T-helper 2 cell (primary cell): ENCODE results near the gene SULT1A3.
"Not testable (repeated sequence)": the region's sequence is repeated elsewhere in the genome, so short reads cannot be mapped to it uniquely, and the experiment has no call there.

Experiments used
- DNase-seq, 5 experiments: peaks; one replicate each; pipeline versions ENCODE4 v3.0.0 to v3.0.0-alpha.2; 2012 to 2022
- total RNA-seq, 2 donors: gene quantifications; one replicate each; lab custom pipeline; 2026; lab: John Stamatoyannopoulos, UW

Gene SULT1A3
- total RNA-seq, result 0 to 0.07 reads per million in 2 donors

DNA sequence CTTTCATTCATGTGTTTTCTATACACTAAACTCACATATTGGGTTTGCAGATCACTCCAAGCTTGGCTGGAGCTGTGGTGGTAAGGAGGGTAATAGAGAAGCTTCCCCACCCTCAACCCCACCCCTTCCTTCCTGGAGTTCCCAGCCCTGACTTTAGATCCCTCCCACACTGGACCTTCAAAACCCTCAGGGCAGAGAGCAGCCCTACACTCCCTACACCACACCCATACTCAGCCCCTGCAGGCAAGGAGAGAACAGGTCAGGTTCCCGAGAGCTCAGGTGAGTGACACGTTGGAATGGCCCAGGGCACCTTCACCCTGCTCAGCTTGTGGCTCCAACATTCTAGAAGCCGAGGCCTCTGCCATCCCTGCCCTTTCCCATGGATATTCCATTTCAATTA is at the start of gene SULT1A3:
Gene SULT1A3, plus strand, starts transcription at position 207 of the 400 bp plus-strand sequence. CDS start 1,474 bp downstream, outside the sequence.
- not testable (repeated sequence) for DNase-seq

DNA sequence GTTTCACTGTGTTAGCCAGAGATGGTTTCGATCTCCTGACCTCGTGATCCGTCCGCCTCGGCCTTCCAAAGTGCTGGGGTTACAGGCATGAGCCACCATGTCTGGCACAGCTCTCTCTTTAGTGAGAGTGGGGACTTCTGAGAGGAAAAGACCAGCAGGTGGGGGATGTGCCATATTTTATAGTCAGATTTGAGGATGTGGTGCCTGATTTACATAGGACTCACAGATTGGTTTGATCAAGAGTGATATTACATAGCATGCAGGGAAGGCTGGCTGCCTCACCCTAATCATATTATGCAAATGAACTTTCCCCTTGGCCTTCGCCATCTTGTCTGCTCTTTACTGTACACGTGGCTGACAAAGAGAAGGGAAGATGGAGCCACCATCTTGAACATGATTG is 48.0 kb upstream of the SULT1A3 start:
- no peak for DNase-seq

DNA sequence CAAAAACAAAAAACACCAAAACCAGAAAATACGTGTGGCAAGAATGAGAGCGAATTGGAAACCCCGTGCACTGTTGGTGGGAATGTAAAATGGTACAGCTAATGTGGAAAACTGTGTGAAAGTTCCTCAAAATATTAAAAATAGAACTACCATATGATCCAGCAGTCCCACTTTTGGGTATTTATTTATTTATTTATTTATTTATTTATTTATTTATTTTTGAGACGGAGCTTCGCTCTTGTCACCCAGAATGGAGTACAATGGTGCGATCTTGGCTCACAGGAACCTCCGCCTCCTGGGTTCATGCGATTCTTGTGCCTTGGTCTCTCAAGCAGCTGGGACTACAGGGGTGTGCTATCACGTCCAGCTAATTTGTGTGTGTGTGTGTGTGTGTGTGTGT is 46.5 kb upstream of the SULT1A3 start:
- DNase-seq, result no peak

DNA sequence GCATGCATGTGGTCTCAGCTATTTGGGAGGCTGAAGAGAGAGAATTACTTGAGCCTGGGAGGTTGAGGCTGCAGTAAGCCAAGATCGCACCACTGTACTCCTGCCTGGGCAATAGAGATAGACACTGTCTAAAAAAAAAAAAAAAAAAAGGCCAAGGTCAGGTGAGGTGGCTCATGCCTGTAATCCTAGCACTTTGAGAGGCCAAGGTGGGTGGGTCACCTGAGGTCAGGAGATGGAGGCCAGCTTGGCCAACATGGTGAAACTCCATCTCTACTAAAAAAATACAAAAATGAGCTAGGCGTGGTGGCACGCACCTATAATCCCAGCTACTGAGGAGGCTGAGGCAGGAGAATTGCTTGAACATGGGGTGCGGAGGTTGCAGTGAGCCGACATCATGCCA is 43.9 kb upstream of the SULT1A3 start:
- DNase-seq, result no peak

DNA sequence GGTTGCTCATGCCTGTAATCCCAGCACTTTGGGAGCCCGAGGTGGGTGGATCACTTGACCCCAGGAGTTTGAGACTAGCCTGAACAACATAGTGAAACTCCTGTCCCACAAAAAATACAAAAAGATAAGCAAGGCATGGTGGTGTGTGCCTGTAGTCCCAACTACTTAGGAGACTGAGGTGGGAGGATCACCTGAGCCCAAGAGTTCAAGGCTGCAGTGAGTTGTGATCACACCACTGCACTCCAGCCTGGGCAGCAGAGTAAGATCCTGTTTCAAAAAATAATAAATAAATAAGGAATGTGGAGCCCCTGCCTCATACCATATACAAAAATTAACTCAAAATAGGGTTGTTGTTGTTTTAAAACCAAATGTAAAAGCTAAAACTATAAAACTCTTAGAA is 41.8 kb upstream of the SULT1A3 start:
- no peak for DNase-seq

DNA sequence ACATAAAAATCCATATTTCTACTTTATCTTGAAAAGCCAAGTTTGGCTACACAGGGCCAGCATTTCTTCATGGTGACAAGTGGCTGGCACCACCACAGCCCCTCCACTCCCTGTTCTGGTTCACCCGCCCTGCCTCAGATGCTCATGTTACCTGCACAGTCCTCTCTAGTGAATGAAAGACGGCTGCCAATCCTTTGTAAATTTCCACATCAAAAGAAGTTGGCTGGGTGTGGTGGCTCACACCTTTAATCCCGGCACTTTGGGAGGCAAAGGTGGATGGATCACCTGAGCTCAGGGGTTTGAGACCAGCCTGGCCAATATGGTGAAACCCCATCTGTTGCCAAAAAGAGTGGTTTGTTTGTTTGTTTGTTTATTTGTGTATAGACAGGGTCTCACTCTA is 35.5 kb upstream of the SULT1A3 start:
- DNase-seq, result no peak

DNA sequence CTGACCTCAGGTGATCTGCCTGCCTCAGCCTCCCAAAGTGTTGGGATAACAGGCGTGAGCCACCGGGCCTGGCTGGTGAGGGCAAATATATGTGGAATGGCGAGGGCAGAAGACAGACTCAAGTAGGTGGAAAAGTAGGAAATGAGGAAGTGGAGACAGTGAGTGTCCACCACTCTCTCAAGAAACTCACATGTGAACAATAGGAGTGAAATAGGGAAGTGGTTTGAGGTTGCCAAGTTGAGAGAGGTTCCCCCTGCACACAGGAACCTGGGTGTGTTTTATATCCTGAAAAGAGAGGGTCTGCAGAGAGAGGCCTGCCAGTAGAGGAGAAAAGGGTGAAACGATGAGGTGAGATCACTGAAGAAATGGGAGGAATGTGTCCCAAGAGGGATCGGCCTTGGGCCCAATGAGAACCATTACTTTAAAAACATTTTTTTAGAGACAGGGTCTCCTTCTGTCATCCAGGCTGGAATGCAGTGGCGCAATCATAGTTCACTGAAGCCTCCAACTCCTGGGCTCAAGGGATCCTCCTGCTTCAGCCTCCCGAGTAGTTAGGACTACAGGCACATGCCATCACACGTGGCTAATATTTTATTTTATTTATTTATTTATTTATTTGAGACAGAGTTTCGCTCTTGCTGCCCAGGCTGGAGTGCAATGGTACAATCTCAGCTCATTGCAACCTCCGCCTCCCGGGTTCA is 32.7 kb upstream of the SULT1A3 start:
- peak in 2 of 5 experiments; percentile 13 to 68 for DNase-seq

DNA sequence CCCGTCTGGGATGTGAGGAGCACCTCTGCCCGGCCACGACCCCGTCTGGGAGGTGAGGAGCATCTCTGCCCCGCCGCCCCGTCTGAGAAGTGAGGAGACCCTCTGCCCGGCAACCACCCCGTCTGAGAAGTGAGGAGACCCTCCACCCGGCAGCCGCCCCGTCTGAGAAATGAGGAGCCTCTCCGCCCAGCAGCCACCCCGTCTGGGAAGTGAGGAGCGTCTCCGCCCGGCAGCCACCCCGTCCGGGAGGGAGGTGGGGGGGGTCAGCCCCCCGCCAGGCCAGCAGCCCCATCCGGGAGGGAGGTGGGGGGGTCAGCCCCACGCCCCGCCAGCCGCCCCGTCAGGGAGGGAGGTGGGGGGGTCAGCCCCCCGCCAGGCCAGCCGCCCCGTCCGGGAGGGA is 30.3 kb upstream of the SULT1A3 start:
- not testable (repeated sequence) for DNase-seq

DNA sequence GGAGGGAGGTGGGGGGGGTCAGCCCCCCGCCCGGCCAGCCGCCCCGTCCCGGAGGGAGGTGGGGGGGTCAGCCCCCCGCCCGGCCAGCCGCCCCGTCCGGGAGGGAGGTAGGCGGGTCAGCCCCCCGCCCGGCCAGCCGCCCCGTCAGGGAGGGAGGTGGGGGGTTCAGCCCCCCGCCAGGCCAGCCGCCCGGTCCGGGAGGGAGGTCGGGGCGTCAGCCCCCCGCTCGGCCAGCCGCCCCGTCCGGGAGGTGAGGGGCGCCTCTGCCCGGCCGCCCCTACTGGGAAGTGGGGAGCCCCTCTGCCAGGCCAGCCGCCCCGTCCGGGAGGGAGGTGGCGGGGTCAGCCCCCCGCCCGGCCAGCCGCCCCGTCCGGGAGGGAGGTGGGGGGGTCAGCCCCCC is 29.6 kb upstream of the SULT1A3 start:
- DNase-seq, result not testable (repeated sequence)

DNA sequence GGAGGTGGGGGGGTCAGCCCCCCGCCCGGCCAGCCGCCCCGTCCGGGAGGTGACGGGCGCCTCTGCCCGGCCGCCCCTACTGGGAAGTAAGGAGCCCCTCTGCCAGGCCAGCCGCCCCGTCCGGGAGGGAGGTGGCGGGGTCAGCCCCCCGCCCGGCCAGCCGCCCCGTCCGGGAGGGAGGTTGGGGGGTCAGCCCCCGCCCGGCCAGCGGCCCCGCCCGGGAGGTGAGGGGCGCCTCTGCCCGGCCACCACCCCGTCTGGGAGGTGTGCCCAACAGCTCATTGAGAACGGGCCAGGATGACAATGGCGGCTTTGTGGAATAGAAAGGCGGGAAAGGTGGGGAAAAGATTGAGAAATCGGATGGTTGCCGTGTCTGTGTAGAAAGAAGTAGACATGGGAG is 28.9 kb upstream of the SULT1A3 start:
- not testable (repeated sequence) for DNase-seq

DNA sequence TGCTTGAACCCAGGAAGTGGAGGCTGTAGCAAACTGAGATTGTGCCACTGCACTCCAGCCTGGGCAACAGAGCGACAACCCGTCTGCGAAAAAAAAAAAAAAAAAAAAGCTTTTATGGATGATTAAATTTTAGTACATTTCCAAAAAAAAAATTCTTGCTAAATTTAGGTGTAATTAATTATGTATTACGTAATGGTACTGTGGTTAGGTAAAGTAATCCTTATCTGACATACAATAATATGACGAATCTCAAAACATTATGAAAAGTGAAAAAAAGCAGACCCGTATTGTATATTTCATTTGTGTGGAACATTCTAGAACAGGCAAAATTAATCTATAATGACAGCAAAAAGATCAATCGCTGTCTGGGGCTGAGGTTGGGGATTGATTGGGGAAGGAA is 26.0 kb upstream of the SULT1A3 start:
- no peak for DNase-seq

DNA sequence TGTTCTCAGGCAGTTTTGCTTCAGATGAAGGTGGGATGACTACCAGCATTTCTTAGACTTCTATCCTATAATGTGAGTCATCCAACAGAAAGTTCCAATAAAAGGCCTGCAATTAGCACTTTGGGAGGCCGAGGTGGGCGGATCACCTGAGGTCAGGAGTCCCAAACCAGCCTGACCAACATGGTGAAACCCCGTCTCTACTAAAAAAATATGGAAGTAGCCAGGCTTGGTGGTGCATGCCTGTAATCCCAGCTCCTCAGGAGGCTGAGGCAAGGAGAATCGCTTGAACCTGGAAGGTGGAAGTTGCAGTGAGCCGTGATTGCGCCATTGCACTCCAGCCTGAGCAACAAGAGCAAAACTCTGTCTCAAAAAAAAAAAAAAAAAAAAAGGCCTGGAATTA is 22.2 kb upstream of the SULT1A3 start:
- not testable (repeated sequence) for DNase-seq

DNA sequence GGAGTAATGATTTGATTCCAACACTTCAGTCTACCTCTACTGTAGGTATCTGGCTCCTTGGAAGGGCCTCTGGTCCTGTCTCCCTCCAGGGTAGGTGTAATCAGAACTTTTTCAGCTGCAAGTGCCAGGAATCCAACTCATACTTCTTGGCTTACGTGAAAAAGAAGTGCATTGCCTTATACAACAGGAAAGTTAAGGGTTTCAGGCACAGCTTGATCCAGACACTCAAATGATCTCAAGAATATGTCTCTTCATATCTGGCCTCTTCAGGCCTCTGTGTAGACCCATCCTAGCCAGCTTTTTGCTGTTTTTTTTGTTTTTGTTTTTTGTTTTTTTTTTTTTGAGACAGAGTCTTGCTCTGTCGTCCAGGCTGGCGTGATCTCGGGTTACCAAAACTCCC is 19.9 kb upstream of the SULT1A3 start:
- DNase-seq, result no peak

DNA sequence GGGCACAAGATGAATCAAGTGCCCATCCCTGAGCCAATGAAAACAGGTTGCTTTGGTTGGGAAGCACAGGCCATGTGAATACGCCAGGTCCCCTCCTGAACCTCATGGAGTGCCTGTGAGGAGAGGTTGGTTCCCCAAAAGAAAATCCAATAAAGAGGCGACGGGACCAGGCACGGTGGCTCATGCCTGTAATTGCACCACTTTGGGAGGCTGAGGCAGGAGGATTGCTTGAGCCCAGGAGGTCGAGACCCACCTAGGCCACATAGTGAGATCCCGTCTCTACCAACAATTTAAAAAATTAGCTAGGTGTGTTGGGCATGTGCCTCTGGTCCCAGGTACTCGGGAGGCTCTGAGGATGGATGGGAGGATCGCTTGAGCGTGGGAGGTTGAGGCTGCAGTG is 19.1 kb upstream of the SULT1A3 start:
- no peak for DNase-seq

DNA sequence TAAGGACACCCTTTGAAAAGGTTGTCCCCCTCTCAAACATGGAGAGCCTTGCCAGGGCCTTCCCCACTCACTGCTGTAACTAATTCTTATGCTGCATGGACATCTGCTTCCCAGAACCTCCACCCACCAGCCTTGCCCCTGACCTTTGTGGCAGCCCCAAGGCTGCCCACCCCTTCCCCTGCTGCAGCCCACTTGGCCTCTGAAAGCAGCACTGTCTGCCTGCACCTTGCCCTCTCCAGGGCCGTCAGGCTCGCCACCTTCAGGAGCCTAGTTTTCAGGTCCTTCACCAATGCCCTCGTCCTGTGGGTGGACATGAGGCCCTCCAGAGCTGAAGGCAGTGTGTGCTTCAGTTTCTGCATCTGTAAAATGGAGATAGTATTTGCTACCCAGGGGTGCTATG is 18.3 kb upstream of the SULT1A3 start:
- DNase-seq, result no peak

DNA sequence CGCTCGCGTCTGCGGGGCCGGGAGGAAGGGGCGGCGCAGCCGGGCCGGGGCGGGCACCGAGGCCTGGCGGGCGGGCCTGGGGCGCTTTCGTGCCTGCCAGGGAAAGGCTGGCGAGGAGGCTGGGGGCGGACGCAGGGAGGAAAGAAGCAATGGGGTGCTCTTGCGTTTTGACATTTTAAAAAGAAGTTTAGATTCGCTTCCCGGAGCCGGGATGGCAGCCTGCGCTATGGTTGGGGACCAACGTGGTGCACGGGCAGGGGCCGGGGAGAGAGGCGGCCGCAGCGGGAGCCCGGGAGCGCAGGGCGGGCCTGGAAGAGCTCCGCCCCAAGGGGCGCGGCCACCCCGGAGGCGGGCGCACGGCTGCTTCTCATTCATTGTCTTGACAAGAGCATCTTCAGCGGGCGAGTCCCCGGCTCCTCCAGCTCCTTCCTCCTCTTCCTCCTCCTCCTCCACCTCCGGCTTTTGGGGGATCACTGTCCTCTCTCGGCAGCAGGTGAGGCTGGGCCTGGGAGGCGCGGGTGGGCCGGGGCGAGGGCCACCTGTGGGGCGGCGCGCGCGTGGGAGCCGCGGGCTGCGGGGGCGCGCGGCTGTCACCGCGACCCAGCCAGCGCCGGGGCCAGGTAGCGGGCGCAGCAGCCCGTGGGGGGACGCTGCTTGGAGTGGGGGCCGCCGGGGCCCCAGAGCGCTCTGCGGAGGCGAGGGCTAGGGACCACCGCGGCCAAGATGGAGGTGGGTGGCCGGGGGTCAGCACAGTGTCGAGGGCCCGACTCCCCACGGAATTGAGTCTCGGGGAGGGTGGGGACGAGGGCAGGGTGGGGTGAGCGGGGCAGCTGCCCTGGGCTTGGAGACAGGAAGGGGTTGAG is 15.6 kb upstream of the SULT1A3 start, which contains the start of gene CORO1A:
Gene CORO1A, plus strand, starts transcription at position 370 of the 863 bp plus-strand sequence. CDS start 1,608 bp downstream, outside the sequence.
- peak; percentile 68 to 90 (median 76) for DNase-seq

DNA sequence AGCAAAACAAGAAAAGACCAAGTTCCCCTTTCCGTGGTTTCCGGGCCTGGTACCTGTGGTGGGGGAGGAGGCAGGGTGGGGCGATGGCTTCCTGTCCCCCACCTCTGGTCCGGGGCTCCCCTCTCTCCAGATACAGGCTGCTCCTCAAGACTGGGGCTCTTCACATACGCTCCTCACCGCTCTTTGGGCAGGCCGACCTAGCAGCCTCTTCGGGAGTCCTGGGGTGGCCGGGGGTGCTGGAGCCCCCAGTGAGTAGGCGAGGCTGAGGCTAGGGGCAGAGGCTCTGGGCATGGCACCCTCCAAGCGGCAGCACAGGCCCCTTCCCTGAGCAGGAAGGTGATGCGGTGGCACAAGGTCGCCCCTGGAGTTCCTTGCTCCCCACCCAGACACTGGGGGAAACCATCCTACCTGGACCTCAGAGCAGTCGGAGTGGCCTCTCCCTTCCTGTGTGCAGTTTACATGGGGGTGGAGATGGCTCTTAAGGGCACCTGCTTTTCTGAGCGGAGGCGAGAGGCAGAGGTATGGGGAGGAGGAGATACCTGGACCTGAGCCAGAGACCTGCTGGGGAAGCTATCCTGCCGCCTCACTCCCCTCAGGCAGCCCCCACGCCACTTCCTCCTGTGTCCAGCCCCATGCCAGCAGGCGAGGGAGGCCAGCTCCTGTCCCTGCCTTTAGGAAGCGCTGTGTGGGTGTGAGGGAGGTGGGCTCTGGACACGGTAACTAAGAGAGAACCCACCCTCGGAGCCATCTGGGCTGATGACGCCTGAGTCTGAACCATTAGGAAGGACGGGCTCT is 14.8 kb upstream of the SULT1A3 start:
- DNase-seq, result peak; percentile 45 to 96 (median 71)

DNA sequence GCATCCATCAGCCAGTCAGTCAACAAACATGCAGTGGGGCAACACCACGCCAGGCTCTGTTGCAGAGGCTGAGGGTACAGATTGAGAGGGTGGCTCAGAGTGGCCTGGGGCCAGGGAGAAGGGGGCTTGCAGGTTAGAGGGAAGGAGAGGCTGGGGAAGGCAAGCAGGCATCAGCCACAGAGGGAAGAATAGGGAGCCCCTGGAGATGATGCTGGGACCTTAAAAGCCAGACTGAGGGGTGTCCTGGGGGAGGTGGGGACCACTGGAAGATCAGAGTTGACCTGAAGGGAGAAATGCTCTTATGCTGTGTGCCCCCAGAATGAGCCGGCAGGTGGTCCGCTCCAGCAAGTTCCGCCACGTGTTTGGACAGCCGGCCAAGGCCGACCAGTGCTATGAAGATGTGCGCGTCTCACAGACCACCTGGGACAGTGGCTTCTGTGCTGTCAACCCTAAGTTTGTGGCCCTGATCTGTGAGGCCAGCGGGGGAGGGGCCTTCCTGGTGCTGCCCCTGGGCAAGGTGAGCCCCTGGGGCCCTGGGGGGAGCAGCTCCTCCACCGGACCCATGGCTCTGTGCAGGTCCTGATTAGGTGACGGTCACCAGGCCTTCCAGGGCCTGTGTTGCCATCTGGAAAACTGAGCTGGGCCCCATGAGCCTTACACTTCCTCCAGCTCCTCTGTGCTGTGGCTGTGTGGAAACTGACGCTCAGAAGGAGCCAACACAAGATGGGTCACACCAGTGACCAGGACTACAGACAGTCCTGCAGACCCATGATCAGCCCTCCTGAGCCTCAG is 14.0 kb upstream of the SULT1A3 start:
- peak in 1 of 5 experiments; percentile 7 for DNase-seq

DNA sequence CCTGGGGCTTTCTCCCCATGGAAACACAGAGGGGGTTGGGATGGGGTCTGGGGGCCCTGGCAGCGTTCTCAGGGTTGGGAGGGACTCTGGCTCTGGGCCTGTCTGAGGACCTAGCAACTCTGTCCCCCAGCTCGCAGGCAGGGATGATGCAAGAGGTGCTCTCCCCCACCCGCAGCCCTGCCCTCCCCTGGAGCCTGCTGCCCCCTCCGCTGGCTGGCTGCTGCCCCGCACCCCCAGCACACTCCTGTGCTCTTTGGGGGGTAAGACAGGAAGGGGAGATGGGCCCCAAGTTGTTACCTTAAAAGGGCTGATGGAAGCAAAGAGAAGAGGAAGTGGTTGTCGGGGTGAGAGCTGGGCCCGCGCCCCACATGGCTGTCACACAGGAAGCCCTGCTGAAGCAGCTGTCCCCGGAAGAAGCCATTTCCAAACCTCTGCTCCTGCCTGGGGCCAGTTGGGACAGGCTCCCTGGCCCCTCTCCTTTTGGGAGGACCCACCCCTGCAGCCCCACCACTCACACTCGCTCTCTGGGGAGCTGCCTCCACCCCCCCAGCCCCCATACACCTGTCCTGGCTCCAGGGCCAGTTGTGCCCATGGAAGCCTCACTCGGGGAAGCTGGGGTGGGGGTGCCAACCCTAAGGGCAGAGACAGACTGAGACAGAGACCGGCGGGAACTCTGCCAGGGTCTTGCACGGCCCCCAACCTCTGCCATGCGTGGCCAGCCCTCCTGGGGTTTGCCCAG is 13.2 kb upstream of the SULT1A3 start:
- peak; percentile 43 to 99 (median 74) for DNase-seq

DNA sequence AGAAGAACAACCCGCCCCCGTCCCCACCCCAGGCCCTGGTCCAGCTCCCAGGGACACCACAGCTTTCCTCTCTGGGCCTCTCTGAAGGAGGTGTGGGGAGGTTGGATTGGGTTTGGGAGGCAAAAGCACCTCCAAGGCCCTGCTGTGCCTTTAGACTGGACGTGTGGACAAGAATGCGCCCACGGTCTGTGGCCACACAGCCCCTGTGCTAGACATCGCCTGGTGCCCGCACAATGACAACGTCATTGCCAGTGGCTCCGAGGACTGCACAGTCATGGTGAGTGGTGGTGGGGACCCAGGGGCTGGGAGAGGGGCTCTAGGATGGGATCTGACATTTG is 12.6 kb upstream of the SULT1A3 start:
- no peak for DNase-seq

DNA sequence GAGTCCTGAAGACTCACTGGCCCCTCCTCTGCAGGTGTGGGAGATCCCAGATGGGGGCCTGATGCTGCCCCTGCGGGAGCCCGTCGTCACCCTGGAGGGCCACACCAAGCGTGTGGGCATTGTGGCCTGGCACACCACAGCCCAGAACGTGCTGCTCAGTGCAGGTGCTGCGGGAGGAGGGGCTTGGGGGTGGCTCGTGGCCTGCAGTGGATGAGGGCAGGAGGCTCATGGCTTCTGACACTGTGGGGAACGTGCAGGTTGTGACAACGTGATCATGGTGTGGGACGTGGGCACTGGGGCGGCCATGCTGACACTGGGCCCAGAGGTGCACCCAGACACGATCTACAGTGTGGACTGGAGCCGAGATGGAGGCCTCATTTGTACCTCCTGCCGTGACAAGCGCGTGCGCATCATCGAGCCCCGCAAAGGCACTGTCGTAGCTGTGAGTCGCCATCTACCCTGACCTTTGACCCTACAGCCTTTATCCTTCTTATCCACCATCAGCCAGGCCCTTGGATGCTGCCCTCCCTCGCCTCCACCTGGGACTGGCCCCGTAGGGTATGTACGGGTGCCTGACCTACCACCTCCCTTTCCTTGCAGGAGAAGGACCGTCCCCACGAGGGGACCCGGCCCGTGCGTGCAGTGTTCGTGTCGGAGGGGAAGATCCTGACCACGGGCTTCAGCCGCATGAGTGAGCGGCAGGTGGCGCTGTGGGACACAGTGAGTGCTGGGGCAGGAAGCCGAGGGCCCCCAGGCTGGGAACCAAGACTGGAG is 12.1 kb upstream of the SULT1A3 start:
- peak; percentile 76 to 89 (median 83) for DNase-seq
